Measurements from ENCODE around the gene DCC.
"Not testable (repeated sequence)": the region's sequence is repeated elsewhere in the genome, so short reads cannot be mapped to it uniquely, and the experiment has no call there.

Gene DCC

GRCh38 chr18:52352920-52353319 is 12.9 kb downstream of the DCC start:
- no peak for ATAC-seq
- no peak for DNase-seq

GRCh38 chr18:52353589-52353988 is 13.6 kb downstream of the DCC start:
- ATAC-seq: no peak
- no peak for DNase-seq

- ATAC-seq (no peak), DNase-seq (no peak)
Observed at GRCh38 chr18:52363861-52364260, 23.9 kb downstream of the DCC start.

- DNase-seq, ATAC-seq: not testable (repeated sequence)
Observed at GRCh38 chr18:52366851-52367250, 26.9 kb downstream of the DCC start.

- DNase-seq (no peak), ATAC-seq (no peak)
Observed at GRCh38 chr18:52367953-52368742, 28.2 kb downstream of the DCC start.

- ATAC-seq (no peak), DNase-seq (no peak)
Observed at GRCh38 chr18:52370841-52371240, 30.8 kb downstream of the DCC start.

- DNase-seq (no peak), ATAC-seq (no peak)
Observed at GRCh38 chr18:52376104-52376503, 36.1 kb downstream of the DCC start.

- DNase-seq (no peak), ATAC-seq (no peak)
Observed at GRCh38 chr18:52377094-52377493, 37.1 kb downstream of the DCC start.

- no peak for DNase-seq
- ATAC-seq: no peak
Observed at GRCh38 chr18:52386306-52386705, 46.3 kb downstream of the DCC start.

GRCh38 chr18:52387175-52387574 is 47.2 kb downstream of the DCC start:
- no peak for ATAC-seq

GRCh38 chr18:52391810-52392559 is 52.0 kb downstream of the DCC start:
- DNase-seq (no peak), ATAC-seq (no peak)

More at GRCh38 chr18:52387175-52387574, 47.2 kb downstream of the DCC start:
- DNase-seq: no peak

GRCh38 chr18:52394602-52395001 is 54.6 kb downstream of the DCC start:
- ATAC-seq (no peak), DNase-seq (no peak)

GRCh38 chr18:52395146-52395852 is 55.3 kb downstream of the DCC start:
- no peak for ATAC-seq

GRCh38 chr18:52401236-52401635 is 61.2 kb downstream of the DCC start:
- ATAC-seq (no peak), DNase-seq (no peak)

More at GRCh38 chr18:52395146-52395852, 55.3 kb downstream of the DCC start:
- DNase-seq: no peak

GRCh38 chr18:52402814-52403213 is 62.8 kb downstream of the DCC start:
- ATAC-seq: no peak
- no peak for DNase-seq

- DNase-seq (no peak), ATAC-seq (no peak)
Observed at GRCh38 chr18:52403291-52404021, 63.5 kb downstream of the DCC start.

- DNase-seq (no peak), ATAC-seq (no peak)
Observed at GRCh38 chr18:52408800-52409302, 68.9 kb downstream of the DCC start.

GRCh38 chr18:52409727-52410126 is 69.7 kb downstream of the DCC start:
- ATAC-seq (no peak), DNase-seq (no peak)

- no peak for DNase-seq
- ATAC-seq: no peak
Observed at GRCh38 chr18:52415131-52415530, 75.1 kb downstream of the DCC start.

GRCh38 chr18:52422985-52423601 is 83.1 kb downstream of the DCC start:
- no peak for ATAC-seq
- DNase-seq: no peak

- ATAC-seq: no peak
Observed at GRCh38 chr18:52426041-52426440, 86.0 kb downstream of the DCC start.

GRCh38 chr18:52426462-52426861 is 86.5 kb downstream of the DCC start:
- no peak for ATAC-seq
- no peak for DNase-seq

More at GRCh38 chr18:52426041-52426440, 86.0 kb downstream of the DCC start:
- no peak for DNase-seq

Measured in stimulated activated naive CD8-positive, alpha-beta T cell treated with anti-CD3 and anti-CD28 coated beads, Interleukin-15, Interleukin-2, amounts not matched to agents 100 U/mL and 50 U/mL, for 24 hours (primary cell).